ENCODE data around the gene ARF3.

The ARF3 gene

DNA sequence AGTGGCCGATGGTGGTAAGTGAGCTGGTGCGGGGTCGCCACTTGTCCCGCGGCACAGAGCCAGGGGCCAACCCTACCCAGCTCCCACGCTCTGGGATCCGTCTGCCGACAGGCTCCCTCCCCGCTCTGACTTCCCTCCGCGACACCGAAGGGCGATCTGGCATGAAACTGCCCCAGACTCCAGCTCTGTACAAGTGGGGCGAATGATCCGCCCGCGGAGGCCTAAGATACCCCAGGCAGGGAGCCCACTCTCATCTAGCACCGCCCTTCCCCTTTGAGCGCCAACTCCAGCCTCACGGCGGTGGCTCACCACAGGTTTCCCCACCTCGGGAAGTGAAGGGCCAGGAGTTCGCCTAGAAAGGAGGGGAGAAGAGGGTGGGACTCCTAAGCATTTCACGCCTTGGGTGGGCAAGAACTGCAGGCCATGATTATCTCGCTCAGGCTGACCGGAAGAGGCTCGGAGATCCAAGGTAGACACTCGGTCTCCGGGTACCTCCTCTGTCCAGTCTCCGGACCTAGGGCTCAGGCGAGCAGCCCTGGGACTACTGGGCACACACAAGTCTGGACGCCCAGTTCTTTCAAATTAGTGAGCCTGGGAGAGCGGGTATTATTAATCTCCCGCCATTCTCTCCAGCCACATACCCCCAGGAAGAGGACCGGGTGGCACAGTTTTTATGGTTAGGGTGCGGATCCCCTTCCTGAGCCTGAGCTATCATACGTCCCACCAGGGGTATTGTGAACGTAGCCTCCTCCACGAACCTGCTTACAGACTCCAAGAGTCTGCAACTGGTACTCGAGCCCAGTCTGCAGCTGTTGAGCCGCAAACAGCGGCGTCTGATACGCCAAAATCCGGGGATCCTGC, 21.7 kb upstream of the ARF3 start:
- H3K4me3 ChIP-seq (ENCODE audit: low read depth, low read length): peak overlapping the region; percentile 35
- no peak for DNase-seq
- no peak overlapping the region for H3K27ac ChIP-seq
- TF ChIP-seq, protein P1, sequence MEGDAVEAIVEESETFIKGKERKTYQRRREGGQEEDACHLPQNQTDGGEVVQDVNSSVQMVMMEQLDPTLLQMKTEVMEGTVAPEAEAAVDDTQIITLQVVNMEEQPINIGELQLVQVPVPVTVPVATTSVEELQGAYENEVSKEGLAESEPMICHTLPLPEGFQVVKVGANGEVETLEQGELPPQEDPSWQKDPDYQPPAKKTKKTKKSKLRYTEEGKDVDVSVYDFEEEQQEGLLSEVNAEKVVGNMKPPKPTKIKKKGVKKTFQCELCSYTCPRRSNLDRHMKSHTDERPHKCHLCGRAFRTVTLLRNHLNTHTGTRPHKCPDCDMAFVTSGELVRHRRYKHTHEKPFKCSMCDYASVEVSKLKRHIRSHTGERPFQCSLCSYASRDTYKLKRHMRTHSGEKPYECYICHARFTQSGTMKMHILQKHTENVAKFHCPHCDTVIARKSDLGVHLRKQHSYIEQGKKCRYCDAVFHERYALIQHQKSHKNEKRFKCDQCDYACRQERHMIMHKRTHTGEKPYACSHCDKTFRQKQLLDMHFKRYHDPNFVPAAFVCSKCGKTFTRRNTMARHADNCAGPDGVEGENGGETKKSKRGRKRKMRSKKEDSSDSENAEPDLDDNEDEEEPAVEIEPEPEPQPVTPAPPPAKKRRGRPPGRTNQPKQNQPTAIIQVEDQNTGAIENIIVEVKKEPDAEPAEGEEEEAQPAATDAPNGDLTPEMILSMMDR (IDR thresholded peaks at IDR 0.05; ENCODE audit: low read depth, low read length): no peak
- no peaks in the 10 kb centered on the region for H3K36me3 ChIP-seq
- no peaks in the 10 kb centered on the region for H3K9me3 ChIP-seq (ENCODE audit: severe bottlenecking)
- peaks cover 57% of the 10 kb centered on the region for H3K27me3 ChIP-seq (ENCODE audit: insufficient read depth, low read depth, severe bottlenecking)

DNA sequence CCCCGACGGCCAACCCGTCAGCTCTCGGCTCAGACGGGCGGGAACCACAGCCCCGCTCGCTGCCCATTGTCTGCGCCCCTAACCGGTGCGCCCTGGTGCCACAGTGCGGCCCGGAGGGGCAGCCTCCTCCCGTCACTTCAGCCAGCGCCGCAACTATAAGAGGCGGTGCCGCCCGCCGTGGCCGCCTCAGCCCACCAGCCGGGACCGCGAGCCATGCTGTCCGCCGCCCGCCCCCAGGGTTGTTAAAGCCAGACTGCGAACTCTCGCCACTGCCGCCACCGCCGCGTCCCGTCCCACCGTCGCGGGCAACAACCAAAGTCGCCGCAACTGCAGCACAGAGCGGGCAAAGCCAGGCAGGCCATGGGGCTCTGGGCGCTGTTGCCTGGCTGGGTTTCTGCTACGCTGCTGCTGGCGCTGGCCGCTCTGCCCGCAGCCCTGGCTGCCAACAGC, 21.0 kb upstream of the ARF3 start, which contains the start of gene WNT1:
Gene WNT1 (plus strand): TSS at position 32 of the 450 bp plus-strand sequence. CDS start 329 bp downstream, at position 361.
- Histone ChIP-seq H3K27me3 (ENCODE audit: insufficient read depth, low read depth, severe bottlenecking) (peaks cover 57% of the 10 kb centered on the region), H3K4me3 (ENCODE audit: low read depth, low read length) (peak within 1 kb of the TSS; percentile 35)
- TF ChIP-seq, protein P1 (IDR thresholded peaks at IDR 0.05; ENCODE audit: low read depth, low read length): 0 out of 2 replicates have a peak, but pooled peaks have one; percentile 3

DNA sequence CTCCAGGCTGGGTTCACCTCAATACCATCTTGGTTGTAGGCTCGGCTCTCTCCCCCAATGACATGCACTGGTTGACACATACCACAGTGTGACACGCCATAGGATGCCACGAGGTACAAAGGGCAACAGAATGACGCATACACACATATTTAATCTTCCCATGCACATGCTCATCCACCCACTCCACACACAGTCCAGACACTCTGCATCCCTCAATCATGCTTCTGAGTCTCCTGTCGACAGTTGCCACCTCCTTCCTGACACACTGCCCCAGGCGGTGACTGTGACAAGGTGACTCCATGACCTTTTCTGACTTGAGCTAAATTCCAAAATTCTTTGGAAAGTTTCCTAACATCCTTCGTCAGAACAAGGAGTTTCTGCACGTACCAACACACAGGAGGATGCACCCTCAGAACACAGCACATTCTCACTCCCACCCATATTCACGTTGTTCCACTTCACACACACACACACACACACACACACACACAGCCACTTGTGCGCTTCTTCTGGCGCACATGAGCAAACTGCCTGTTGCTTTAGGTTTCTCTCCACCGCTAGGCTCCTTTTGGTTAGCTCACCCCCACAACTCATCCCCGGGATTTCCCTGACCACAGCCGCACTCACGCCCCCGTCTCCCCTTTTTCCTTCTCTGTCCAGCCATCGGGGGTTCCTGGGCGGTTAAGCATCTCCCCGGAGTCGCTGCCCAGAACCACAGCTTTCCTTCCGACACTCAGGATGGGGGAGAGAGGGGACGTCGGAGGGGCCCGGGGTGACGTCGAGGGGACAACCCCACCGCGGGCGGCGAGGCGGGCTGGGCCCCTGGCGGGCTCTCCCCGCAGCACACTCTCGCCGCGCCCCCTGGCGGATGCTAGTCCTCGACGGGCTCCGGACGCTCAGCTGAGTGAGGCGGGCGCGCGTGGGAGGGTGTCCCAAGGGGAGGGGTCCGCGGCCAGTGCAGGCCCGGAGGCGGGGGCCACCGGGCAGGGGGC, 20.3 kb upstream of the ARF3 start:
- Histone ChIP-seq H3K27ac (no peak overlapping the region), H3K4me3 (ENCODE audit: low read depth, low read length) (peak overlapping the region; percentile 35), H3K36me3 (no peaks in the 10 kb centered on the region), H3K27me3 (ENCODE audit: insufficient read depth, low read depth, severe bottlenecking) (peaks cover 58% of the 10 kb centered on the region), H3K9me3 (ENCODE audit: severe bottlenecking) (no peaks in the 10 kb centered on the region)
- TF ChIP-seq, protein P1 (IDR thresholded peaks at IDR 0.05; ENCODE audit: low read depth, low read length): peak; percentile 88
- DNase-seq: peak; percentile 79

More for the DNA sequence above, 21.0 kb upstream of the ARF3 start, which contains the start of gene WNT1:
- Histone ChIP-seq H3K27ac (no peak within 1 kb of the TSS), H3K36me3 (no peaks in the 10 kb centered on the region), H3K9me3 (ENCODE audit: severe bottlenecking) (no peaks in the 10 kb centered on the region)
- no peak for DNase-seq

DNA sequence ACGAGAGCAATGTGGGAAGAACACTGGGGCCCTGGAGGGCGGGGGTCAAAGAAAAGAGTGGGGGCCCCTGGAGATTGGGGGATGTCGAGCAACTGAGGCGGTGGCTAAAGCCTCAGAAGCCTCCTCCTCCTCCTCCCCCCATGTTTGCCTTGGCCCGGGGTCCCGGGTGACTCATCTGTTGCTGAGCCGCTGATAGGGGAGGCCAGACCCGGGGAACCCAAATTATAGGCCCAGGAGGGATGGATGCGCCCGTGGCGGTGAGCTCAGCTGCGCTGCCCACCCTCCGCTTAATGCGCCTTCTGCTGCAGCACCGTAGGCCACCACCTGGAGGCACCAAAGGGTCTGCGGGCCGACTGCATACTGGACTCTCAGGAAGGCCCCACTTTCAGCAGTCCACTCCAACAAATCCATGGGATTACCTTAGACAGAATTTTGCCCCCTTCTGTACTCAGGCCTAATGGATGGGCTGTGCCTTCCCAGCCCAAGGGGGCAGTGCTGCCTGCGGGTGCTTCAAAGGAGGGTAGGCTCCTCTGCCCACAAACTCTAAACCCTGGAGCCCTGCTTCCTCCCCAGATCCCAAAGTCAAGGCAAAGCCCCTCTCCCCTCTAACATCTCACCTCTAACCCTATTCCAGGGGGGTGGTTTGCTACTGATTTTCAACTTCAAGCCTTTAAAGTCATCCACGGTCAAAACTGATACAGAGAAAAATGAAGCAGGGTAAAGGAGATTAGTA, 16.8 kb upstream of the ARF3 start:
- TF ChIP-seq, protein P1 (IDR thresholded peaks at IDR 0.05; ENCODE audit: low read depth, low read length): peak; percentile 72
- peaks cover 40% of the 10 kb centered on the region for H3K27me3 ChIP-seq (ENCODE audit: insufficient read depth, low read depth, severe bottlenecking)
- peak; percentile 47 for DNase-seq
- no peak overlapping the region for H3K4me3 ChIP-seq (ENCODE audit: low read depth, low read length)
- no peak overlapping the region for H3K27ac ChIP-seq
- H3K9me3 ChIP-seq (ENCODE audit: severe bottlenecking): no peaks in the 10 kb centered on the region
- no peaks in the 10 kb centered on the region for H3K36me3 ChIP-seq

DNA sequence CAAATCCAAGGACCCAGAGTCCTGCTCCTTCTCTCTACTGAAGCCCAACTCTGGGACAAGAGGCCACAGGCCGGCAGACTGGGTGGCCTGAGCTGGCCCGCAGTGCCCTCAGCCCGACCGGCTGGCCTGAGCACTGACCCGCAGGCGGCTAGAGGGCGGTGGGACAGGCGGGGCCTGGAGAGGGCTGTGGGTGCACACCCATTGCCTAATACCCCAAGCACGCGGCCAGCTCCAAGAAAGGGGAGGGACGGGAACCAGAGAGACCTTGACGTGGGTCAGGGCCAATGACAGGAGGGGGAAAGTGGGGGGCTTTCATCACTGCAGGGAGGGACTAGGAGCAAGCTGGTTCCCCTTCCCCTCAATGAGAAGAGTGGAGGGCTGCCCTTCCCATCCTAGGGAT, 16.2 kb upstream of the ARF3 start:
- no peaks in the 10 kb centered on the region for H3K9me3 ChIP-seq (ENCODE audit: severe bottlenecking)
- H3K4me3 ChIP-seq (ENCODE audit: low read depth, low read length): no peak overlapping the region
- no peaks in the 10 kb centered on the region for H3K36me3 ChIP-seq
- H3K27me3 ChIP-seq (ENCODE audit: insufficient read depth, low read depth, severe bottlenecking): peaks cover 35% of the 10 kb centered on the region
- no peak overlapping the region for H3K27ac ChIP-seq
- TF ChIP-seq, protein P1 (IDR thresholded peaks at IDR 0.05; ENCODE audit: low read depth, low read length): no peak
- DNase-seq: no peak

All from WERI-Rb-1 (cell line).